ENCODE data around the gene CDC25A. TPM values are rescaled to one million over a fixed set of nuclear protein-coding genes. Genes with fewer than 3 reads are reported as not detected.

The CDC25A gene
- total RNA-seq, 3 donors from 2014 or later (not counting 1 experiment from before 2014, with no cell fraction given) = 0.56 to 1.3 (median 0.72) TPM

DNA sequence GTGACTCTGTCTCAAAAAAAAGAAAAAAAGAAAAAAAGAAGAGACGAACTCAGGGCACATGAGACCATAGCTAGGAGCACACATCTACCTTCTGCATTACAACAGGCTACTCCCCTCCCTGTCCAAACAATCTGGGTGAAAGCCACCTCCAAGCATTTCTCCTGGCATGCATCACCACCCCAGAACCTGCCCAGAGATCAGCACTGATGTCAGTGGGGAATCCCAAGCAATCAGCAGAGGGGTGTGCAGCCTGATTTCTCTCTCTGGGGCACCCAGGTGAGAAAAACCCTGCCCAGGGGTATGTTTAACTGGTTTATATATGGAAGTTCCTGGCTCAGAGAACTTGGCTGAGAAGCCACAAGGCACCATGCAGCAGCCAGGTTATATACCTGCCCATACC is 59.4 kb downstream of the CDC25A start:
- H3K27ac ChIP-seq (ENCODE audit: low read length) = no peak overlapping the region
- no peaks in the 10 kb centered on the region for H3K9me3 ChIP-seq (ENCODE audit: control insufficient read depth, insufficient read depth, low read length)
- Mint-ChIP-seq H3K27ac (no peak overlapping the region), H3K27me3 (ENCODE audit: low read depth in 2 of 2) (no peaks in the 10 kb centered on the region), H3K36me3 (no peaks in the 10 kb centered on the region), H3K4me1 (no peaks in the 10 kb centered on the region), H3K4me3 (no peak overlapping the region), H3K9me3 (no peaks in the 10 kb centered on the region)
- no peaks in the 10 kb centered on the region for H3K27me3 ChIP-seq (ENCODE audit: control insufficient read depth, insufficient read depth, low read length)
- ATAC-seq (no peak), DNase-seq (no peak)
- no peaks in the 10 kb centered on the region for H3K4me1 ChIP-seq (ENCODE audit: control insufficient read depth, insufficient read depth, low read length)
- H3K4me3 ChIP-seq (ENCODE audit: low read length) = no peak overlapping the region
- WGBS (ENCODE audit: insufficient coverage) = 63% methylated on average over 1 of the region's 1 CpG
- intact Hi-C loops (cut with micrococcal nuclease) = no loop called here
- TF ChIP-seq CTCF (IDR thresholded peaks at IDR 0.05) = no peak
- H3K36me3 ChIP-seq (ENCODE audit: control insufficient read depth, insufficient read depth, low read length) = no peaks in the 10 kb centered on the region

GRCh38 chr3:48125886-48126622 is 62.2 kb downstream of the CDC25A start:
- H3K9me3 Mint-ChIP-seq = no peaks in the 10 kb centered on the region
- no peak for ATAC-seq
- intact Hi-C loops (cut with micrococcal nuclease) = no loop called here

DNA sequence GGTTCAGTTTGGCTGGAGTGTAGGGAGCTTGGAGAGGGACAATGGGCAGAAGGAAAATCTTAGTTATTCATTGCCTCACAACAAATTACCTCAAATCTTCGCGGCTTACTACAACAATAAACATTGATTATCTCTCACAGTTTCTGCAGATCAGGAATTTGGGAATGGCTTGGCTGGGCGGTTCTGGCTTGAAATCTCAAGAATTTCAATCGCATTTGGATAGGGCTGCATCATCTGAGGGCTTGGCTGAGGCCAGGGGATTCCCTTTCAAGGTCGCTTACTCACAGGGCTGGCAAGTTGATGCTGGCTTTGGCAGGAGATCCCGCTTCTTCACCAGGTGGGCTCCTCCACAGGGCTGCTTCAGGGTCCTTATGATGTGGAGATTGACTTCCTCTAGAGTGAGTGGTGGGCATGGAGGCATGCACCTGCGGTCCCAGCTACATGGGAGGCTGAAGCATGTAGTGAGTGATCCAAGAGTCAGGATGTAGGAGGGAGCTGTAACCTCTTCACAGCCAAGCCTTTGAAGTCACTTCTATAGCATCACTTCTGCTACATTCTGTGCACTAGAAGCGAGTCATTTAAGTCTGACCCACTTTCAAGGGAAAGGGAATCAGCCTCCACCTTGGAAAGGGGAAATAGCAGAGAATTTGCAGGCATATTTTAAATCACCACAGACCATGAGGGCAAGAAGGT is 63.1 kb downstream of the CDC25A start:
- intact Hi-C loops (cut with micrococcal nuclease) = no loop called here
- Histone ChIP-seq H3K36me3 (ENCODE audit: control insufficient read depth, insufficient read depth, low read length) (no peaks in the 10 kb centered on the region), H3K9me3 (ENCODE audit: control insufficient read depth, insufficient read depth, low read length) (no peaks in the 10 kb centered on the region), H3K4me1 (ENCODE audit: control insufficient read depth, insufficient read depth, low read length) (no peaks in the 10 kb centered on the region), H3K27ac (ENCODE audit: low read length) (no peak overlapping the region), H3K27me3 (ENCODE audit: control insufficient read depth, insufficient read depth, low read length) (no peaks in the 10 kb centered on the region), H3K4me3 (ENCODE audit: low read length) (no peak overlapping the region)
- Mint-ChIP-seq H3K27ac (no peak overlapping the region), H3K9me3 (no peaks in the 10 kb centered on the region), H3K36me3 (no peaks in the 10 kb centered on the region), H3K27me3 (ENCODE audit: low read depth in 2 of 2) (no peaks in the 10 kb centered on the region), H3K4me3 (no peak overlapping the region), H3K4me1 (no peaks in the 10 kb centered on the region)
- 83% methylated on average over 8 of the region's 8 CpGs for WGBS (ENCODE audit: insufficient coverage)
- no peak for ATAC-seq
- DNase-seq = no peak
- TF ChIP-seq CTCF (IDR thresholded peaks at IDR 0.05) = no peak

More at GRCh38 chr3:48125886-48126622, 62.2 kb downstream of the CDC25A start:
- Histone ChIP-seq H3K4me3 (ENCODE audit: low read length) (no peak overlapping the region), H3K27ac (ENCODE audit: low read length) (no peak overlapping the region), H3K4me1 (ENCODE audit: control insufficient read depth, insufficient read depth, low read length) (no peaks in the 10 kb centered on the region), H3K9me3 (ENCODE audit: control insufficient read depth, insufficient read depth, low read length) (no peaks in the 10 kb centered on the region), H3K36me3 (ENCODE audit: control insufficient read depth, insufficient read depth, low read length) (no peaks in the 10 kb centered on the region), H3K27me3 (ENCODE audit: control insufficient read depth, insufficient read depth, low read length) (no peaks in the 10 kb centered on the region)
- Mint-ChIP-seq H3K27me3 (ENCODE audit: low read depth in 2 of 2) (no peaks in the 10 kb centered on the region), H3K4me3 (no peak overlapping the region), H3K36me3 (no peaks in the 10 kb centered on the region), H3K4me1 (no peaks in the 10 kb centered on the region), H3K27ac (no peak overlapping the region)
- DNase-seq = no peak
- TF ChIP-seq CTCF (IDR thresholded peaks at IDR 0.05) = no peak
- WGBS (ENCODE audit: insufficient coverage) = 94% methylated on average over 9 of the region's 9 CpGs

Data from natural killer cell (primary cell).